ENCODE results near the gene TTC39A.
"Not testable (repeated sequence)": the region's sequence is repeated elsewhere in the genome, so short reads cannot be mapped to it uniquely, and the experiment has no call there.

Gene TTC39A

GRCh38 chr1:51336711-51337110, 6.3 kb upstream of the TTC39A start:
- no peak for DNase-seq (ENCODE audit: low read depth, low spot score)

GRCh38 chr1:51336004-51336403, 5.6 kb upstream of the TTC39A start:
- DNase-seq (ENCODE audit: low read depth, low spot score) = no peak

GRCh38 chr1:51331206-51332100, 1.1 kb upstream of the TTC39A start:
- DNase-seq (ENCODE audit: low read depth, low spot score) = no peak

- DNase-seq (ENCODE audit: low read depth, low spot score) = no peak
Measured at GRCh38 chr1:51329443-51330325, 678 bp downstream of the TTC39A start.

GRCh38 chr1:51328926-51329325, 1.4 kb downstream of the TTC39A start:
- DNase-seq (ENCODE audit: low read depth, low spot score) = no peak

- no peak for DNase-seq (ENCODE audit: low read depth, low spot score)
Measured at GRCh38 chr1:51328279-51328678, 2.1 kb downstream of the TTC39A start.

- no peak for DNase-seq (ENCODE audit: low read depth, low spot score)
Measured at GRCh38 chr1:51327386-51327785, 3.0 kb downstream of the TTC39A start.

GRCh38 chr1:51326839-51327238, 3.5 kb downstream of the TTC39A start:
- DNase-seq (ENCODE audit: low read depth, low spot score) = no peak

- no peak for DNase-seq (ENCODE audit: low read depth, low spot score)
Measured at GRCh38 chr1:51325878-51326755, 4.2 kb downstream of the TTC39A start.

- DNase-seq (ENCODE audit: low read depth, low spot score) = no peak
Measured at GRCh38 chr1:51325391-51325790, 5.0 kb downstream of the TTC39A start.

- DNase-seq (ENCODE audit: low read depth, low spot score) = not testable (repeated sequence)
Measured at GRCh38 chr1:51325011-51325385, 5.4 kb downstream of the TTC39A start.

GRCh38 chr1:51324251-51325010, 5.9 kb downstream of the TTC39A start:
- no peak for DNase-seq (ENCODE audit: low read depth, low spot score)

GRCh38 chr1:51323778-51324177, 6.6 kb downstream of the TTC39A start:
- no peak for DNase-seq (ENCODE audit: low read depth, low spot score)

- no peak for DNase-seq (ENCODE audit: low read depth, low spot score)
Measured at GRCh38 chr1:51322417-51323101, 7.8 kb downstream of the TTC39A start.

- no peak for DNase-seq (ENCODE audit: low read depth, low spot score)
Measured at GRCh38 chr1:51321924-51322280, 8.5 kb downstream of the TTC39A start.

GRCh38 chr1:51320967-51321923, 9.1 kb downstream of the TTC39A start:
- no peak for DNase-seq (ENCODE audit: low read depth, low spot score)

- no peak for DNase-seq (ENCODE audit: low read depth, low spot score)
Measured at GRCh38 chr1:51317798-51318197, 12.6 kb downstream of the TTC39A start.

GRCh38 chr1:51316846-51317120, 13.6 kb downstream of the TTC39A start:
- no peak for DNase-seq (ENCODE audit: low read depth, low spot score)

GRCh38 chr1:51316113-51316845, 14.1 kb downstream of the TTC39A start:
- DNase-seq (ENCODE audit: low read depth, low spot score) = no peak
